Brain microvascular endothelial cell (primary cell): ENCODE results near the gene ALG2.

Experiments
- DNase-seq: peaks from one replicate; pipeline ENCODE4 v3.0.0-alpha.2; 2020
- H3K27ac ChIP-seq: fragments of 250-450 bp; sonication (Bioruptor Pico); 2 replicates; pipeline ENCODE4 v1.5.1; 2020; ENCODE audit warnings: mild to moderate bottlenecking, moderate library complexity
- H3K27me3 ChIP-seq: fragments of 250-450 bp; sonication (Bioruptor Pico); replicated peaks from 2 replicates; pipeline ENCODE4 v1.5.1; 2020; ENCODE audit warnings: mild to moderate bottlenecking
- H3K36me3 ChIP-seq: fragments of 250-450 bp; sonication (Bioruptor Pico); replicated peaks from 2 replicates; pipeline ENCODE4 v1.5.1; 2020; ENCODE audit warnings: mild to moderate bottlenecking
- H3K4me3 ChIP-seq: 2 replicates; pipeline ENCODE4 v1.5.1; 2011; ENCODE audit warnings: low read depth, mild to moderate bottlenecking, control low read depth, low read length, moderate library complexity
- in situ Hi-C: cut with HindIII; loops from 2 replicates; pipeline ENCODE4 v1.10.0; 2017; ENCODE audit warnings: low sequenced_read_pairs, low pct_ligation_motif_present
- TF ChIP-seq, protein P1 (sequence below): IDR thresholded peaks from 2 replicates; pipeline ENCODE4 v1.5.1; 2011; ENCODE audit warnings: low read depth, mild to moderate bottlenecking, moderate library complexity, low read length, control low read depth, inconsistent platforms; ENCODE audit errors: missing control alignments

The ALG2 gene

DNA sequence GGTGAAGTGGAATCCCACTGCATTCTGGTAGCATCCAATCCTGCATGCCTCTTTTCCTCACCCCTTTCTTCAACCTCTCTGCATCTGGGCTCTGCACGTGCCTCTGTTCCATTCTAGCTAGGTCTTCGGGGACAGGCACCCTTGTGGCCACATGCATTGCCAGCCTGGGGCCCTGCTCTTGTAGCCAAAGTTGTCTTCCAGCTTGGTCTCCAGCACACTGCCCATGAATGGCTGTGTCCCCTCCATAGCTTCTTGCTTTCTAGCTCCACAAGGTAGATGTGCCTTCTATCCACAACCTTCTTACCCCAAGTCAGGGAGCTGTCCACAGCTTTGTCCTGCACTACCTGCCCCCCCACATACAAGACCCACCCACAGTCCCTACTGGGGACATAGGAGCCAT, 32.6 kb downstream of the ALG2 start:
- Histone ChIP-seq H3K4me3 (no peak overlapping the region), H3K36me3 (no peaks in the 10 kb centered on the region), H3K27ac (no peak overlapping the region), H3K27me3 (no peaks in the 10 kb centered on the region)
- DNase-seq: no peak
- TF ChIP-seq, protein P1, sequence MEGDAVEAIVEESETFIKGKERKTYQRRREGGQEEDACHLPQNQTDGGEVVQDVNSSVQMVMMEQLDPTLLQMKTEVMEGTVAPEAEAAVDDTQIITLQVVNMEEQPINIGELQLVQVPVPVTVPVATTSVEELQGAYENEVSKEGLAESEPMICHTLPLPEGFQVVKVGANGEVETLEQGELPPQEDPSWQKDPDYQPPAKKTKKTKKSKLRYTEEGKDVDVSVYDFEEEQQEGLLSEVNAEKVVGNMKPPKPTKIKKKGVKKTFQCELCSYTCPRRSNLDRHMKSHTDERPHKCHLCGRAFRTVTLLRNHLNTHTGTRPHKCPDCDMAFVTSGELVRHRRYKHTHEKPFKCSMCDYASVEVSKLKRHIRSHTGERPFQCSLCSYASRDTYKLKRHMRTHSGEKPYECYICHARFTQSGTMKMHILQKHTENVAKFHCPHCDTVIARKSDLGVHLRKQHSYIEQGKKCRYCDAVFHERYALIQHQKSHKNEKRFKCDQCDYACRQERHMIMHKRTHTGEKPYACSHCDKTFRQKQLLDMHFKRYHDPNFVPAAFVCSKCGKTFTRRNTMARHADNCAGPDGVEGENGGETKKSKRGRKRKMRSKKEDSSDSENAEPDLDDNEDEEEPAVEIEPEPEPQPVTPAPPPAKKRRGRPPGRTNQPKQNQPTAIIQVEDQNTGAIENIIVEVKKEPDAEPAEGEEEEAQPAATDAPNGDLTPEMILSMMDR: no peak
- in situ Hi-C loops: no loop called here

GRCh38 chr9:99187311-99187710, 34.4 kb downstream of the ALG2 start:
- H3K4me3 ChIP-seq: no peak overlapping the region
- H3K27me3 ChIP-seq: no peaks in the 10 kb centered on the region
- no peak for DNase-seq
- in situ Hi-C loops: no loop called here
- H3K27ac ChIP-seq: no peak overlapping the region
- TF ChIP-seq, protein P1: no peak
- H3K36me3 ChIP-seq: no peaks in the 10 kb centered on the region

DNA sequence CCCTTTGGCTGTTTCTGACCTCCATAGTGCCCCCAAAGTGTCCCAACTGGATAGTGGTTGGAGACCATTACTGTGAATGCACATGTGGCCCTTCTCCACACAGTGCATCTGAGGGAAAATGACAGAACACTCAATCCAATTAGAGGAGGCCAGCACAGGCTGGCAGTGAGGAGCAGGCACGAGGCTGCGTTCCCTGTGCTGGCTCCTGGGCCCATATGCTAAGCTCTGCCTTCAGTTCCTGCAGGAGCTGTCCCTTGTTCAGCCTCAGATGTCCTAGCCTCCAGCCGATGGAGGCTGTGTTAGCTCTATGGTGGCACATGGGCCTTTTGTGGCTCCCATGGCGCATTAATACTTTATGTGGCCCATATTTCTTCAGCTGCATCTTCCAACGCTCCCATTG, 35.8 kb downstream of the ALG2 start:
- Histone ChIP-seq H3K27ac (no peak overlapping the region), H3K27me3 (no peaks in the 10 kb centered on the region), H3K36me3 (no peaks in the 10 kb centered on the region), H3K4me3 (no peak overlapping the region)
- in situ Hi-C loops: no loop called here
- DNase-seq: no peak
- TF ChIP-seq, protein P1: no peak

GRCh38 chr9:99185348-99185632, 36.5 kb downstream of the ALG2 start:
- no peaks in the 10 kb centered on the region for H3K36me3 ChIP-seq
- no peak overlapping the region for H3K27ac ChIP-seq
- no peak for DNase-seq
- H3K27me3 ChIP-seq: no peaks in the 10 kb centered on the region
- no peak overlapping the region for H3K4me3 ChIP-seq
- TF ChIP-seq, protein P1: no peak
- in situ Hi-C loops: no loop called here

GRCh38 chr9:99184475-99185347, 37.0 kb downstream of the ALG2 start:
- no peaks in the 10 kb centered on the region for H3K27me3 ChIP-seq
- in situ Hi-C loops: no loop called here
- no peak overlapping the region for H3K27ac ChIP-seq
- peak overlapping the region; percentile 38 for H3K4me3 ChIP-seq
- peak; percentile 89 for DNase-seq
- TF ChIP-seq, protein P1: peak; percentile 98
- no peaks in the 10 kb centered on the region for H3K36me3 ChIP-seq

- Histone ChIP-seq H3K27ac (no peak overlapping the region), H3K4me3 (no peak overlapping the region), H3K36me3 (no peaks in the 10 kb centered on the region), H3K27me3 (no peaks in the 10 kb centered on the region)
- TF ChIP-seq, protein P1: no peak
- no peak for DNase-seq
- in situ Hi-C loops: no loop called here
These were observed 37.6 kb downstream of the ALG2 start for GRCh38 chr9:99184110-99184474.
